GM06990 (cell line): ENCODE results near the gene CFAP97.
"Not testable (repeated sequence)": the region's sequence is repeated elsewhere in the genome, so short reads cannot be mapped to it uniquely, and the experiment has no call there.

ENCODE experiments used
- DNase-seq: peaks from one replicate; pipeline ENCODE4 v3.0.0-alpha.2; 2011; ENCODE audit not compliant: insufficient read length; ENCODE audit errors: extremely low read depth
- H3K27me3 ChIP-seq: replicated peaks from 2 replicates; pipeline ENCODE4 v1.6.0; 2011; ENCODE audit warnings: low read length; ENCODE audit not compliant: control insufficient read depth, insufficient read depth
- H3K36me3 ChIP-seq: 2 replicates; pipeline ENCODE4 v1.5.1; 2011; ENCODE audit warnings: low read length; ENCODE audit not compliant: control insufficient read depth, insufficient read depth
- H3K4me3 ChIP-seq: replicated peaks from 2 replicates; pipeline ENCODE4 v1.5.1; 2011; ENCODE audit warnings: low read depth, mild to moderate bottlenecking, control low read depth, low read length
- TF ChIP-seq, protein P1 (sequence below): IDR thresholded peaks from 2 replicates; pipeline ENCODE4 v1.5.1; 2011; ENCODE audit warnings: low read length, control low read depth, mild to moderate bottlenecking, inconsistent platforms; ENCODE audit not compliant: insufficient read depth, poor library complexity, severe bottlenecking

Gene CFAP97

DNA sequence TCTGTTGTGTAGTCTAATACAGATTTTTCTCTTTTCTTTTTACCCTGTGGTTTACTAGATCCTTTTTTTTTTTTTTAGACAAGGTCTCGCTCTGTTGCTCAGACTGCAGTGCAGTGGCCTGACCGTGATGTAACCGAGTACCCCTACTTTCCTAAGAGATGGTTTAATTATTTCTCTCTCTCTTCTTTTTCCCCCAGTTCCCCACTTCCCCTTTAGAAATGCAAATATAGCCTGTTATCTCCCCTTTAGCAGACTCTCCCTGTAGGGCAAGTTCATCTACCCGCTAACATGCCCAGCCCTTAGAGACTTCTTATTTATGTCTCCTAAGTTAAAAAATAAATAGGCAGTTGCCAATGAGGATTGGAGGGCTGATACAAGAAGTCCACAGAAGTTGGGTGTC, 10.1 kb upstream of the CFAP97 start:
- TF ChIP-seq, protein P1, sequence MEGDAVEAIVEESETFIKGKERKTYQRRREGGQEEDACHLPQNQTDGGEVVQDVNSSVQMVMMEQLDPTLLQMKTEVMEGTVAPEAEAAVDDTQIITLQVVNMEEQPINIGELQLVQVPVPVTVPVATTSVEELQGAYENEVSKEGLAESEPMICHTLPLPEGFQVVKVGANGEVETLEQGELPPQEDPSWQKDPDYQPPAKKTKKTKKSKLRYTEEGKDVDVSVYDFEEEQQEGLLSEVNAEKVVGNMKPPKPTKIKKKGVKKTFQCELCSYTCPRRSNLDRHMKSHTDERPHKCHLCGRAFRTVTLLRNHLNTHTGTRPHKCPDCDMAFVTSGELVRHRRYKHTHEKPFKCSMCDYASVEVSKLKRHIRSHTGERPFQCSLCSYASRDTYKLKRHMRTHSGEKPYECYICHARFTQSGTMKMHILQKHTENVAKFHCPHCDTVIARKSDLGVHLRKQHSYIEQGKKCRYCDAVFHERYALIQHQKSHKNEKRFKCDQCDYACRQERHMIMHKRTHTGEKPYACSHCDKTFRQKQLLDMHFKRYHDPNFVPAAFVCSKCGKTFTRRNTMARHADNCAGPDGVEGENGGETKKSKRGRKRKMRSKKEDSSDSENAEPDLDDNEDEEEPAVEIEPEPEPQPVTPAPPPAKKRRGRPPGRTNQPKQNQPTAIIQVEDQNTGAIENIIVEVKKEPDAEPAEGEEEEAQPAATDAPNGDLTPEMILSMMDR = no peak
- Histone ChIP-seq H3K4me3 (peak overlapping the region; percentile 69), H3K36me3 (peaks cover 2% of the 10 kb centered on the region), H3K27me3 (no peaks in the 10 kb centered on the region)
- peak; percentile 66 for DNase-seq

DNA sequence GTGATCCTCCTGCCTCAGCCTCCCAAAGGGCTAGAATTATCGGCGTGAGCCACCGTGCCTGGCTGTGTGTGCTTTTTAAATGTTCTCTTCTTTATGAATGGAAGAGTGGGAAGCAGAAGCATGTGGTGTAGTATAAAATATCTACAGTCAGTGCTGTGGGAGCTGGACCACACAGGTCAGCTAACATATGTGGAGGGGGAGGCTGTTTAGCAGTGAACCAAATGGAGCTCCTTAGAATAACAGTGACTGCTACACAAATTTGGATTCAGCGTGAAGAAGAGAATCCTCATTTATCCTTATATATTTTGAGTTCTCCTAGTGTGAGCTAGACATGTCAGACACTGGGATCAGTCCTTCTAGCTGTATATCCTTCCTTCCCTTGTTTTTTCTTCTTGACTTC, 8.8 kb upstream of the CFAP97 start:
- Histone ChIP-seq H3K4me3 (peak overlapping the region; percentile 69), H3K27me3 (no peaks in the 10 kb centered on the region), H3K36me3 (no peaks in the 10 kb centered on the region; the same call in 1 of the 2 replicates)
- DNase-seq = no peak
- TF ChIP-seq, protein P1 = no peak

DNA sequence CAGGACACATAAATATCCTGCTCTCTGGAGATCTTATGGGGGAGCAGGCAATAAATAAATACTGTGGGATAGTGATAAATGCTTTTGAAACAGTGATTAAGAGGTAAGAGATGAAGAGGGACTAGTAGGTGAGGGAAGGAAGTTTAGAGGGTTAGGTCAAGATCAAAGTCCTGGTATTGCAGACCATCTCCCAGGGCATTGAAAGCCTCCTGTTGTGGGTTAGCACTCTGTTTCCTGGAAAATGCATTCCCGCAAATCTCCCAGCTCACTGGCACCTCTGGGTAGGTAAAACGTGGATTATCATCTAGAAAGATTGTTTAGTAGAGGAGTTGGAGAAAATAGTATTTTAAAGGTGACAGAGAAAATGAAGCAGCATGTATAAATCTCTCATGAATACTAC, 7.8 kb upstream of the CFAP97 start:
- H3K36me3 ChIP-seq = no peaks in the 10 kb centered on the region
- DNase-seq = no peak
- H3K27me3 ChIP-seq = no peaks in the 10 kb centered on the region
- H3K4me3 ChIP-seq = peak overlapping the region; percentile 69
- TF ChIP-seq, protein P1 = no peak

DNA sequence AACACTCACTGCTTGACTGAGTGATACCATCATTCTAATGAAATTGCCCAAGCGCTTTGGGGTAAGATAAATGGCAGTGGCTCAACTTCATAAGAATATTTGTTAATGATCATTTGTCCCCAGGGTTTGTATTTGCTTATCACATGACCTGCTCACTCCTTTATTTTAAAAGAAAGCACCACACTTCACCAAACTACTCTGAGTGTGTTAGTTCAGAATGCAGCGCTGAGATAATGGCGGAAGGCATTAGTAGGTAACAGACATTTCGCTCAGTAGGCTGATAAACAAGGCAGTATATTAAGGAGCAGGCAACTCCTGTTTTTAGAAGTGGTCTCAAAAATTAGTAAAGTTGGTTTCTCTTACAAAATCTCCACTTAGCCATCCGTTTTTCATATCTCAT, 7.2 kb upstream of the CFAP97 start:
- H3K27me3 ChIP-seq = no peaks in the 10 kb centered on the region
- H3K4me3 ChIP-seq = peak overlapping the region; percentile 69
- DNase-seq = no peak
- H3K36me3 ChIP-seq = no peaks in the 10 kb centered on the region
- TF ChIP-seq, protein P1 = no peak

DNA sequence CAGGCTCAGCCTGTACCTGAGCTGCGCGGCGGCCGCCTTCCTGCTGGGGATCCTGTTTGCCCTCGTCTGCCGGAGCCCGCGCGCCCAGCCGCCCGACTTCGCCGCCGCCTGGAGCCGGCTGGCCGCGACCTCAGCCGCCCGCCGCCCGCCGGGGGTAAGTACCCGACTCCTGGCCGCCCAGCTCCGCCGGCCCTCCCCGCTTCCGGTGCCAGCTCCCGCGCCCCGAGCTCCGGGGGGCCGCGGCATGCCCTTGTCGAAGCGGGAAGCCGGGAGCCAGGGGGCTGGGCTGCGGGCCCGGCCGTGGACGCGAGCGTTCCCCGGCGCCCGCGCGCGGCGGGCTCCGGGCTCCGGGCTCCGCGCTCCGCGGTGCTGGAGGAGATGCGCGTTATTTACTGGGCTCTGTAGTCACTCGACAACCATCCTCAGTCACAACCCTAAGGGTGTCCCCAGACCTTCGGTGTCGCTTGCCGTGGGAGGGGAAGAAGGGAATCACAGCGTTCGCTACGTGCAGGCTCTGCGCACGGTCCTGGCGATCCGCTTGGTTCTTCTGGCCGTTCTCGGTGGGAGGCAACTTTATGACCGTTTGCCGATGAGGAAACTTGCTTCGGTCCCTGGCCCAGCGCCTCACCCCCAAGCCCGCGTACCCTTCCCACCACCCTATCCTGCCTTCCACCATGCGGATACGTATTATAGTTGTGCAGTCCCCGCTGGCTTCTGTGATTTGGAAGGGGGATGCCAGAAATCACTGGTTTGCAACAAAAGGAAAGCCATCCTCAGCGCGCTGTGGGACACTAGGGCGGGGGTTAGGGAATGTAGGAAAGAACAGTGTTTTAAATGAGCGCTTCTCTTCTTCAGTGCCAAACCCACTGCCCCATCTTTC, 6.5 kb upstream of the CFAP97 start:
- DNase-seq = peak; percentile 57
- H3K36me3 ChIP-seq = no peaks in the 10 kb centered on the region
- TF ChIP-seq, protein P1 = no peak
- peak overlapping the region; percentile 69 for H3K4me3 ChIP-seq
- H3K27me3 ChIP-seq = no peaks in the 10 kb centered on the region

DNA sequence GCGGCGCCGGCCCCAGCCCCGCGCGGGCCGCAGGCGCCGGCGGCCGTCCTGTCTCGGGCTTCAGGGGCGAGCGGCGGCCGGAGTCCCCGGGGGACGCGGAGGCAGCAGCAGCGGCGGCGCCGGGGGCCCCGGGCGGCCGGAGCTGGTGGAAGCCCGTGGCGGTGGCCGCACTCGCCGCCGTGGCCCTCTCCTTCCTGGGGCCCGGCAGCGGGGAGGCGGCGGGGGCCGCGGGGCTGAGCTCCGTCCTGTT, 6.0 kb upstream of the CFAP97 start:
- peak overlapping the region; percentile 69 for H3K4me3 ChIP-seq
- DNase-seq, H3K36me3 ChIP-seq, H3K27me3 ChIP-seq: not testable (repeated sequence)
